Stimulated activated CD4-positive, alpha-beta T cell treated with anti-CD3 and anti-CD28 coated beads, Interleukin-1b, Interleukin-23, amount 100 ng/mL, for 1 hour (primary cell): ENCODE measurements around the gene JARID2.

Experiments
- DNase-seq, 2 donors: peaks; one replicate each; pipeline ENCODE4 v3.0.0-alpha.2; 2020; ENCODE audit warnings: low read depth in 2 of 2

Gene JARID2

GRCh38 chr6:15507221-15507620 is 261.4 kb downstream of the JARID2 start:
- DNase-seq = no peak

DNA sequence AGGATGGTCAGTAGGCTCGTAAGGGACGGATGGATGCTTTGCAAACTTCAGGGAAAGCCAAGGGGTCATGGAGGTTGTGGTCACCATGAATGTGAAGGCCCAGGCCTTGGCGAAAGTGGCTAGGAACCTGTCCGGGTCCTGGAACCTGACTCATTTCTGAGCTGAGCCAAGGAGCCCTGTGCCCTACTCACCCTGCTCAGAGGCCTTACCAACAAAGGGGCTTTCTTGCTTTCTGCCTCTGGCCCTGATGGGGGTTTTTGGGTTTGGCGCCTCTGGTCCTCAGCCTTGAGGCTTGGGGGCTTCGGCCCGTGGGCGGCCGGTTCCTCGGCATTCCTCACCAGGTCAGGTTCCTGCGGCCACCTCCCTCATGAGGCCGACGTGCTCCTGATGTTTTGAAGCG is 261.9 kb downstream of the JARID2 start:
- no peak for DNase-seq

- DNase-seq = no peak
Observed at GRCh38 chr6:15508441-15508871, 262.6 kb downstream of the JARID2 start.

DNA sequence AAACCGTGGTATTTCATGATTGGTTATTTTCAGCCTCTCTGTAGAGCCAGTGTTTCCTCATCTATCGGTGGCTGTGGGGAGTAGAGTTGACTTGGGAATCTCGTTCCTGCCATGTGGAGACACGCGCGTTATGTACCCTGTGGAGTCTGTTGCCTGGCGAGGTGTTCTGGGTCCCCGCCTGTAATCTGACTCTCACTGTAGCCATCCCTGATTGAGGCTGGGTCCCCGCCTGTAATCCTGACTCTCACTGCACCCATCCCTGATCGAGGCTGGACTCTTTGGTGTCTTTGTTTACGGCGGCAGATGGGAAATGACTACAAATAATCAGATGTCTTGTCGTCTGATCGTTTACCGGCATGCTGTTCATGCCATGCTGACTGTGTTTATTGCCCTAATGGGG is 263.1 kb downstream of the JARID2 start:
- no peak for DNase-seq

DNA sequence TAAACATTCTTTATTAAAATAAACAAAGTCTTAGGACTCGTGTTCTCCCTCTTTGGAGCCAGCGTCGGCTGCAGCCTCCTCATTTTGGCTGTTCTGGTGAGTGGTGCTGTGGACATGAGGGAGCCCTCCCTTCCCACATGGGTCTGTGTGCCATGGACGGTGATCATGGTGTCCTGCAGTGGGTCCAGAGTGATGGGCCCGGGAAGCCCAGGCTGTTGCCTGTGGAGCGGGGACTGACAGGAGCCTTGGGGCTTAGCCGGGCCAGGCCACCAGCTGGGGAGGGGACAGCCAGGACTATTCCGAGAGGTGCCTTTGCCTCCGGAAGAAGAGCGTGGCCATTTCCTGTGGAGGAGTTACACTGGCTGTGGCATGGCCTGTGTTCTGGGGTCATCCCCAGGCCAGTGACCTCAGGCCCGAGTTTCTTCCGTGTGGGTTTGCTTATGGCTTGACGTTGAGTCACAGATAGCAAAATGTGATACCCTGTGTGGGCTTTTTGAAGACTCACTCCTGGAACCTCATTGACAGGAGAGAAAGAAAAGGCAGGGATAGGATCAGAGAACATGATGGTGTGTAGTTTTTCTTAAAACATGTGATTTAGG is 263.6 kb downstream of the JARID2 start:
- DNase-seq = no peak

DNA sequence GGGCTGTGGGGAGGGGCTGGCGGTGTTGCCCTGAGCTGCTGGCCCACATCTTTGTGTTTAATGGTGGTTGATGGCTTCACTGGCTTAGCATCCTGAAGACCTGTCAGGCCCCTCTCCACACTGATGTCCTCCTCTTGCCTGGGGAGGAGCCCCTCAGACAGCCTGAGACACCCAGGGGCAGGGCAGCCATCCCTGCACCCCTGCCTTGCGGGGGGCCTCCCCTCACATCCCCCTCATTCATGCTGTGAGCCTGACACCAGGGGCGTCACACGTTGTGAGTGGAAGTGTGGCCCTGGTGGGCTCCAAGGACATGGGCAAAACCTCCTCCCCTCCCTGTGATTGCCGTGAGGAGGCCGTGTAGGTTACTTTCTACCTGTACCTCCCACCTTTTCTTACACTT is 264.3 kb downstream of the JARID2 start:
- DNase-seq = no peak

GRCh38 chr6:15510536-15511247 is 264.8 kb downstream of the JARID2 start:
- DNase-seq = no peak

GRCh38 chr6:15511248-15512125 is 265.6 kb downstream of the JARID2 start:
- DNase-seq = no peak

GRCh38 chr6:15512126-15512525 is 266.3 kb downstream of the JARID2 start:
- no peak for DNase-seq

- no peak for DNase-seq
Observed at GRCh38 chr6:15512721-15513120, 266.9 kb downstream of the JARID2 start.

DNA sequence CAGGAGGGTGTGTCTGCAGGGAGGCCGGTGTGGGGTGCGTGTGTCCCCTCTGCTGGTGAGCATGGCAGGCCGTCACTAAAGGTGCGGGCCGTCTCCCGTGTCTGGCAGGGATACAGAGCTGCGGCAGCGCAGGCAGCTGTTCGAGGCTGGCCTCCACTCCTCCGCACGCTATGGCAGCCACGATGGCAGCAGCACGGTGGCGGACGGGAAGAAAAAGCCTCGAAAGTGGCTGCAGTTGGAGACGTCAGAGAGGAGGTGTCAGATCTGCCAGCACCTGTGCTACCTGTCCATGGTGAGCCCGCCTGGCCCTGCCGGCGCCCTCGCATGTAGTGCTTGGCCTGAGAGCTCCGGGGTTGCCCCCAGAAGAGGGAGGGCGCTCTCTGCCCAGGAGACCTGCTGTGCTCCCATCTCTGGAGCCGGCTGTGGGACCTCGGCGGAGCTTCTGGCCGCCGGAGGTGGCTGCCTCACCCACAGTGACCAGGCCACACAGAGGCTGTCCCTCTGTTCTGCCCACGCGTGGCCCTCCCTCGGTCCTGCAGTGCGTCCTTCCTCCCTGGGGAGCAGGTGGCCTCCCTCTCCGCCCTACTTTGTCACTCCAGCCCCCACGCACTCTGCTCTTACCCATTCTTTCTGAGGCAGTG is 267.4 kb downstream of the JARID2 start:
- no peak for DNase-seq

GRCh38 chr6:15513801-15514711 is 268.2 kb downstream of the JARID2 start:
- no peak for DNase-seq

- DNase-seq = no peak
Observed at GRCh38 chr6:15515226-15515625, 269.4 kb downstream of the JARID2 start.

GRCh38 chr6:15515660-15516375 is 269.9 kb downstream of the JARID2 start:
- DNase-seq = no peak

- DNase-seq = no peak
Observed at GRCh38 chr6:15516378-15516777, 270.5 kb downstream of the JARID2 start.

DNA sequence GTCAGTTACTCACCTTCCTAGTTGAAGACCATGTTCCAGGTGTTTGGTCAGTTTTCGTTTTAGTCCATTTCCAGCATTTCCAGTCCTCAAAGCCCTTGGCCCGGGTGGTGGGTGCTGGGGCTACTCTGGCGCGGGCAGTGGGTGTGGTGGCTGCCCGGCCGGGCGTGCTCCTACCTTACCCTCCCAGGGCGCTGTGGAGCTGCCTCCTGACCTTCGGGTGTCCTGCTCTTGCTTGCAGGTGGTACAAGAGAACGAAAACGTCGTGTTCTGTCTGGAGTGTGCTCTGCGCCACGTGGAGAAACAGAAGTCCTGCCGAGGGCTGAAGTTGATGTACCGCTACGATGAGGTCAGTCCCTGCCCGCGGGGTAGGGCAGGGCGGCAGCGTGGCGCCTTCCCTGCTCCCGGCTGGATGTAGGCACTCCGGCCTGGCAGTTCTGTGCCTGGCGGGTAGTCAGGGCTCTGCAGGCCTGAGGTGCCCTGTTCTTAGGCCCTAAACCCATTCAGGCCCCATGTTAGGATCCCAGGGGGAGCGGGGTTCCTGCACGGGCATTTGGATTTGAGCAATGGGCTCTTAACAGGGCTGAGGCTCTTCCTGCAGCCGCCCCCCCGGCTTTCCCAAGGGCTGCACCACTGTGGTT is 271.2 kb downstream of the JARID2 start:
- DNase-seq = no peak

GRCh38 chr6:15517600-15517999 is 271.7 kb downstream of the JARID2 start:
- no peak for DNase-seq

DNA sequence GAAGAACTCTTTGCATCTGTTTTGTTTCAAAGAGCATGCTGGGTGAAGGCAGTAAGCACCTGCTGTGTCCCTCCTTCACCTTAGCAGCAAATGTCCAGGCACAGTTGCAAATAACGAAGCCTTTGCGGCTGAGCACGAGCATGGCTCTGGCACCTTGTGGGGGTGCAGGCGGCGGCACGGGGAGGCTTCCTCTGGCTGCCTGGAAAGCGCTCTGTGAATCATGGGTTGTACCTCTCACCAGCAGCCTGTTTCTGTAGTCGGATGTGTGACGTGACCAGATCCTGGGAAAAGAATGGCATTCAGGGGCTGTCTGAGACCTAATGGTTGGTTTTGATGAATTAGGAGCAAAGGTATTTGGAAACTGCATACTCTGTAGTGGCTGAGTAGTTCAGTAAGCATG is 272.2 kb downstream of the JARID2 start:
- no peak for DNase-seq

DNA sequence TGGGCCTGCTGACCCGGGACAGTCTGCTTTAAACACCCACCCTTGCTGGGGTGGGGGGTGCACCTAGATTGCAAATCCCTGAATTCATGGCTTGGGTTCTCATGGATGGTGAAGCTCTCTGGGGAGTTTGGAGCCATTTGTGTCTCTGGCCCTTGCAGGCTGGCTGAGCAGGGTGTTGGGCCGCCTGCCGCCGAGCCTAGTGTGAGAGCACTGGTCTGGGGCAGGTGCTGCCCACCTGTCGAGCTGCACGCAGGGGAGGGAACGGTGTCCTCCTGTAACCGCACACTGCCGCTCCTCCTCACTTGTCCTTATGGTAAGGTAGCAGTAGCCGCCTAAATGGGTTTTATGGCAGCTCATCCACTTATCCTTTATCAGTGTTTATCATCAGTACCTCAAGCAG is 273.0 kb downstream of the JARID2 start:
- no peak for DNase-seq

DNA sequence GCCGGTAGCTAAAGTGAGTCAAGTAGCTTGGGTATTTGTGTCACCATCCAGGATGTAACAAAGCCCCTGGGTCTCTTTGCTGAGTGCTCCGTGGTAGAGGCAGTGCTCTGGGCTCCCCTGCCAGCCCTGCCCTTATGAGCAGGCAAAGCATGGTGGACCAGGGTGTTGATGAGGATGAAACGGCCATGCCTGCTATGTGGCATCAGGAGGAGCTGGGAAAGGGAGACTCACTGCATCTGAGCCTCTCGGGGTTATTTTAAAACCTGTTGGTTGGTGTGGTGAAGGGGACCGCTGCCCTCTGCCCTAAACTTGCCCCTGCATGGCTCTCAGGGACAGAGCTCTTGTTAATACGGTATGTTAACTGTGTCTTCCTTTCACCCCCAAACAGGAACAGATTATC is 273.8 kb downstream of the JARID2 start:
- no peak for DNase-seq
